Activated CD8-positive, alpha-beta memory T cell treated with anti-CD3 and anti-CD28 coated beads, Interleukin-2, amount 50 U/mL, for 24 hours (primary cell): ENCODE data around the gene TMEM187.

Source experiments
- DNase-seq: peaks from one replicate; pipeline ENCODE4 v3.0.0-alpha.2; 2020; ENCODE audit errors: extremely low read depth

TMEM187 gene

DNA sequence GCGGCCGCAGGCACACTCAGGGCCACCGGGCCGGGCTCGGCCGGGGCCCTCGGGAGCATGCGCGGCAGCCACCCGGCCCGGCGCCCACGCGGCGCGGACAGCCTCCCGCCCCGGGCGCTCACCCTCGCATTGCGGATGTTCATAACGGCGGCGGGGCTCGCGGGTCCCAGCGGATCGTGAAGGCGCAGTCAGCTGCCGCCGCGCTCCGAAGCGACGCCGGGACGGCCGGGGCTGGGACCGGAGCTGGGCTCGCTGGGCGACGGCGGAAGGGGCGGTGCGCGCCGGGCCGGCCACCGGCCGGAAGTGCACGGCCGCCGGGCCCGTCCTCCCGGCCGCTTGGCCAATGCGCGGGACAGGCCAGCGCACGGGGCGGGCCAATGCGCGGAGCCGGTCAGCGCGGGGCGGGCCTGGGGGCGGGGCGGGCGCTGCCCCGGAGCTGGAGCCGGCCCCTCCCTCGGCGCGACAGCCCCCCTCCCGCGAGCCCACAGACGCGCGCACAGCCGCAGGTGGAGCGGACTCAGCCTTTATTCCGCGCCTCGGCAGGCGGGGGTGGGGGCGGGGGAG is 37.7 kb upstream of the TMEM187 start, which contains the start of gene NAA10:
Gene NAA10 (minus strand): TSS at position 276 of the 564 bp plus-strand sequence. CDS start 133 bp downstream, at position 143.
- DNase-seq: no peak

DNA sequence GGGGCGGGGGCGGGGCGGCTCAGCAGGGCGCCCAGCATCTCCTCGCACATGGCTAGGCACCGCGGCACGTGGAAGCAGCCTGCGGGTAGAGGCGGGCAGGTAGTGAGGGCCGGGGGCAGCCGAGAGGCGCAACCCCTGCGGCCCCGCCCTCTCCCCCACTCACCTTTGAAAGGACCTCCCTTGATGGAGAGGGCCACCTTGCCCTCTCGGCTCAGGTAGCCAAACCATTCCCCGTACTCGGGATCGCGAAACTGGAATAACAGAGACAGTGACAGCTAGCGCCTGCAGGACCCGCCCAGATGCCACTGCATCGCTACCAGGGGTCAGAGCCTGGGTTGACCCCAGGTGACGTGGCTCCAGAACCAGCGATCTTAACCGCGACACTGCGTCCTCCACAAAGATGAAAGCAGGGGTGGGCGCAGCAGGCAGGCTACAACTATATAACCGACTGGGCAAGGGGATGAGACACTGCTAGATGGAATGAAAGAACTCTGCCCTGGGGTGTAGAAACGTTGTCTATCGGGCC is 37.2 kb upstream of the TMEM187 start:
- DNase-seq: no peak

- DNase-seq: no peak
These were observed 35.5 kb upstream of the TMEM187 start for GRCh38 chrX:153937056-153937455.

DNA sequence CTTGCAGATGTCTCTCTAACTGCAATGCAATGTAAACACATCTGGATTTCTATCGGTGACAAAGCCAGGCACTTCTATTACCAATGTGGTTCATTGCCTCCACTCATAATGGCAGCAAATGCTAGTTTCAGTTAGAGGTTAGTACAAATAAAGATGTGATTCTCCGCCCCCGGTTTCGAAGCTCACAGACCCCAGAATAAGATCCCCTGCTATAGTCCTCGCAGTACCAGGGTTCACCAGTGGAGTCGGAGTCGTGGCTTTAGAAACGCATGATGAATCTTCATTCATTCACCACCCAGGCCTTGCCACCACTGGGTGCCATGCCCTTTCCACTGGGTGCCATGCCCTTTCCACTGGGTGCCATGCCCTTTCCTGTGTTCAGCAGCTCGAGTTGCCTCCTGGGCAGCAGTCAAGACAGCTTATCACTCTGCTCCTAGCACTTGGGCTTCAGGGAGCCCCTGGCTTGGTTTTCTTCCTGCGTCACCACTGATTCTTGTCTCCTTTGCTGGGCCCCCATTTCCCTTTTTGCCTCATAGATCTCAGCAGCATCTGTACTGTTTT is 34.2 kb upstream of the TMEM187 start:
- no peak for DNase-seq

DNA sequence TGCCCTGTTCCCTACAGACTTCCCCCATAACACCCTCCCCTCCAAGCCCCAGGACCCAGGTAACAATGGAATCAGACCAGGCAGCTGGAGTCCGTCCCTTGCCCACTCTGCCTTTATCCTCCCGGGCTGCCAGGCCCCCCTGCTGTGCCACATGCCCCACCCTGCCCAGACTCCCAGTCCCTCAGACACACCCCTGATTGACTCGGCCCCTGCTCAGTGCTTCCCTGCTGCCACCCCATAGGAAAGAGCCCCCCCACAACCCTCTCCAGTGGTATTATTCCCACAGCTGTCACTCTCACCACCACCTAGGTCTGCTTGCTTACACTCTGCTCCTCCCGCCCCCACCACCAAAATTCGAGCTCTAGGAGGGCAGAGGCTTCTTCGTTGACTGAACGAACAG is 33.0 kb upstream of the TMEM187 start:
- DNase-seq: no peak

DNA sequence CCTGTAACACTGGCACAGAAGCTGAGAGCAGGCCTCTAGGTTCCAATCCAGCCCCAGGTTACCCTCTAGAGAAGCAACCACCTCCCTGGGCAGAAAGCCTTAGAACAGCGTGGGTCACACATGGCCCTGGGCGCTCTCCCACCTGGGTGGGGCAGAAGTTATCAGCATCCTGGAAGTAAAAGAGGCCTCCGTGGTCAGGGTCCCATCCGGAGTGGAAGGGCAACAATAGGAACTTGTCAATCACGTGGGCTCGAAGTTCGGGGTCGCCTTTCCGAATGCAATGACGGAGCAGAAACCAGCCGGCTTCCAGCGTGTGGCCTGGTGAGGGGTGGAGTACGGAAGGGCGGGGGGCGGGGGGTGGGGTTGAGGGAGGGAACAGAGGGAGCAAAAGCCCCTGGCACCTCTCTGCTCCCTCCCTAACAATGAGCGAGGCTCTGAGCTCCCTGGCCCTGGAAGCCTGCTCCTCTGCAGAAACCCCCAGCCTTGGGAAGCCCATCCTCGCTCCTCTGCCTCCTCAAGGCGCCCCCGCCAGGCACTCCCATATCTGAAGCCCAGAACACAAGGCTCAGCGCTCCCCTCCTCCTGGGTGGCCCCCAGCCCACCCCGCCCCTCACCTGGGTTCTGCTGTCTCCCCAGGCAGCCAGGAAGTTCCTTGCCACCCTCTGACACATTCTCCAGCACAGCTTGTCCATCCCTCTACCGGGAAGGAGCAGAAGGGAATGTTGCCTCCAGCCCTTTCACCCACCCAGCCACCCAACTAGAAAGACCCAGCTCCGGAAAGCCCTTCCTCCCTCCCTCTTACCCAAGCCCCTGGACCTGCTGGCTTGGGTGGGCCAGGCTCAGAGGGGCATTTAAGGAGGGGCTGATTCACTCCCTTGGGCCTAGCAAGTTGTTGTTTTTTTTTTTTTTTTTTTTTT is 31.0 kb upstream of the TMEM187 start:
- DNase-seq: no peak

- no peak for DNase-seq
These were observed 28.3 kb upstream of the TMEM187 start, which contains the start of gene RENBP for GRCh38 chrX:153944140-153944799. TSS of gene RENBP (minus strand) at chrX:153944643. CDS start at chrX:153944610, 33 bp downstream.

- DNase-seq: no peak
These were observed 27.8 kb upstream of the TMEM187 start for GRCh38 chrX:153944800-153945150.

DNA sequence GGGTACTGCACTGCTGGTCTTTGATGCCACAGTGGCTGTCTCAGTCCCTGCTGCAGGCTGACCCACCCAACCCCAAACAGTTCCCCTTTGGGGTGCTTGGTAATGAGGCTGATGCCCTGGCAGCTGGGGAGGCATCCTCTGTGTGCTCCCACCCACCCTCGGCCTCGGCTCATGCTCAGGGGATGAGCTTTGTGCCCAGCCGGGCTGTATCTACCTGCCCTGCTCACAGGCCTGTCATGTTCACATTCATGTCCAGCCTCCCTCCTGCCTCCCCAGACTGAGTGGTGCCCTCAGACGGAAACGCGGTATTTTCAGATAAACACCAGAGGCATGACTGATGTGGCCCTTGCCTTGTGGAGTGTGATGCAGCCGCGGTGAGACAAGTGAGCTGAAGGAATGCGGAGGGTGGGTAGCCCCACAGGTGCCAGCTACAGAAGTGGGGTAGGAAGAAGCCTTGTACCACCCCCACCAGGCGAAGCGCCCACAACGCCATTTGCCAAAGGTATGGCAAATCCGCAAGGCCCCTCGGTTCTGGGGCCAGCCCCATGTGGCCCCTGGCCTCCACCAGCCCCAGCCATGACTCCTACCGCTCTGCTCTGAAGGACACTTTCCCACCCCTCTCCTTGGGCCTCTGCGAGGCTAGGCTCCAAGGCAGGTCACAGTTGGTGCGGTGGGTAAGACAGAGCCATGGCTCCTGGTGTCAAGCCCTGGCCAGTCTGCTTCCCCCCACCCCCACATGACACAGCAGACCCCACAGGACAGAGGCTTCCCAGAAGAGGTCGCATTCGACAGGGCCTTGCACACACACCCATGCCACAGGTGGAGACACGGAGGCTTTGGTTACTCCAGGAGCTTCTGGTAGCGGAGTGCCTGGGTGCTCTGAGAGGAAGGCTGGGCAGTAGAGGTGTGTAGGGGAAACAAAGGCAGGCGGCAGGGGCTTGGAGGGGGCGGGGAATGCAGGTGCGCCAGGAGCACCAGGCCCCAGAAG is 26.3 kb upstream of the TMEM187 start:
- no peak for DNase-seq

- no peak for DNase-seq
These were observed 25.4 kb upstream of the TMEM187 start for GRCh38 chrX:153947009-153947769.

GRCh38 chrX:153948002-153948466 is 24.5 kb upstream of the TMEM187 start:
- DNase-seq: no peak

- DNase-seq: no peak
These were observed 23.4 kb upstream of the TMEM187 start for GRCh38 chrX:153948847-153949805.

GRCh38 chrX:153950127-153950526 is 22.4 kb upstream of the TMEM187 start:
- DNase-seq: no peak

DNA sequence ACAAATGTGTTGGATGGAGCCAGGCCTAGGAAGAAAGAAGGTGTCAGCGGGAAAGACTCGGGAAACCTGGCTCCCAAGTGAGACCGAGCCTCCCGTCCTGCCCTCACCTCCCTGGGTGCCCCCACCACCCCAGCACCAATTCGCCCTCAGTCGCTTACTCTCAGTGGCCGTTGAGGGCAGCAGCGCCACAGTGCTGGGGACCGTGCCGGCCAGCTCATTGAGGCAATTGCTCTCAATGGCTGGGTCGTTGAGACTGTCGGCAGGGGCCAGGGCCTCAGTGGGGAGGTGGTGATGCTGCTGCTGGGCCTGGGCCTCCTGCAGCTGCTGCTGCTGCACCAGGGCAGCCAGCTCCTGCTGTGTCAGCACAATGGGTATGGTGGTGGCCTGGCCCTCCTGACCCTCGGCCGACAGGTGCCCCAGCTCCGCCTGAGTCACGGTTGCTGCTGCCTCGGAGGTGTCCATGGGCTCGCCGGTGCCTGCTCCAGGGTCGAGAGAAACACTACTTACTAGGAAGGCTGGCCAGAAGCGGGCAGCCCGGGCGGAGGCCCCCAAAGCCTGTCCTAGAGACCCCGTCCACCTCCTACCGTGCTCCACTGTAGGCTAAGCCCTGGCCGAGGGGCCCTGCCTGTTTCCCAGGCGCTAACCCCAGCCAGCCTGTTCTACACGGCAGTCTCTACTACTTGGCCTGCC is 20.7 kb upstream of the TMEM187 start:
- DNase-seq: no peak

- no peak for DNase-seq
These were observed 20.1 kb upstream of the TMEM187 start for GRCh38 chrX:153952373-153953026.

DNA sequence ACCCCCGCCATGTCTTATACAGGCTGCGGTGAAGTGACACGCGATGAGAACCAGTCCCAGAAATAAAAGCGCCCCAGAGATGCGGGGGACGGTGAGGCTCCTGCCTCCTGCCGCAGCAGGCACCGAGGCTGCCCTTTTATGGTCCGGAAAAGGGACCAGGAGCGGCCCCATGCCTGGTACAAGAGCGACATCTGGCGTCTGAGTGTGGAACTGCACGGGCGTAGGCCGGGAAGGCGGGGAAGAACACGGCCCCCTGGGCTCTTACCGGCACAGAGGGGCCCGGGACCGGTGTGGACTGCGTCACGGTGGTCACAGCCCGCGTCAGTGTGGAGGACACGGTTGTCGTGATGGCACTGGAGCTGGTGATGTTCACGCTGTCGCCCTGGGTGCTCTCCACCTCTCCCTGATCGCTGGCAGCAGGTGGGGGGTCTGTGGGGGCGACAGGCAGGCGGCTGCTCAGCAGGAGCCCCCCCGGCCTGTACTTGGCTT is 19.2 kb upstream of the TMEM187 start:
- DNase-seq: no peak

- DNase-seq: no peak
These were observed 18.5 kb upstream of the TMEM187 start for GRCh38 chrX:153953892-153954557.
